ENCODE data around the gene JMJD1C.

The JMJD1C gene

DNA sequence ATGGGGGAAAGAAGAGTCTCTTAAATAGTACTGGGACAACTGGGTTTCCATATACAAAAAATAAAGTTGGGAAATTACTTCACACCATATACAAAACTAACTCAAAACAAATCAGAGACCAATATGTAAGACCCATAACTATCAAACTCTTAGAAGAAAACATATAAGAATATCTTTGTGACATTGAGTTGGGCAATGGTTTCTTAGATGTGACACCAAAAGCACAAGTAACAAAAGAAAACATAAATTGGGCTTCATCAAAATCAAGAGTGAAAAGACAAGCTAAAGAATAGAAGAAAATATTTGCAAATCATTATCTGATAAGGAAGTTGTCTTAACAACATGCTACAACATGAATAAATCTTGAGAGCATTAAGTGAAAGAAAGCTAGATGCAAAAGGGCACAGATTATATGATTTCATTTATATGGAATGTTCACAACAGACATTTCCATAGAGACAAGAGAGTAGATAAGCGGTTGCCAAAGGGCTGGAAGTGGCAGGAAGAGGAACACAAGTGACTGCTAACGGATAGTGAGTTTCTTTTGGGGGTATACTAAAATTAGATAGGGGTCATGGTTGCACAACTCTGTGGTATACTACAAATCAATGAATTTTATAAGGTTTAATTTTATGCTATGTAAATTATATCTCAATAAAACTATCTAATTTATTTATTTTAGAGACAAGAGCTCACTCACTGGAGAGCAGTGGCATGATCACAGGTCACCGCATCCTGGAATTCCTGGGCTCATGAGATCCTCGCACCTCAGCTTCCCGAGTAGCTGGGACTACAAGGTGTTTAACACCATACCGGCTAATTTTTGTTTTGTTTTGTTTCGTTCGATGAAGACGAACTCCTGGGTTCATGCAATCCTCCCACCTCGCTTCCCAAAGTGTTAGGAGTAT lies 35.4 kb downstream of the JMJD1C start:
- peak; percentile 72 for DNase-seq (ENCODE audit: low read depth)
- no peak overlapping the region for H3K4me3 ChIP-seq (ENCODE audit: low read length)
- TF ChIP-seq, protein P1, sequence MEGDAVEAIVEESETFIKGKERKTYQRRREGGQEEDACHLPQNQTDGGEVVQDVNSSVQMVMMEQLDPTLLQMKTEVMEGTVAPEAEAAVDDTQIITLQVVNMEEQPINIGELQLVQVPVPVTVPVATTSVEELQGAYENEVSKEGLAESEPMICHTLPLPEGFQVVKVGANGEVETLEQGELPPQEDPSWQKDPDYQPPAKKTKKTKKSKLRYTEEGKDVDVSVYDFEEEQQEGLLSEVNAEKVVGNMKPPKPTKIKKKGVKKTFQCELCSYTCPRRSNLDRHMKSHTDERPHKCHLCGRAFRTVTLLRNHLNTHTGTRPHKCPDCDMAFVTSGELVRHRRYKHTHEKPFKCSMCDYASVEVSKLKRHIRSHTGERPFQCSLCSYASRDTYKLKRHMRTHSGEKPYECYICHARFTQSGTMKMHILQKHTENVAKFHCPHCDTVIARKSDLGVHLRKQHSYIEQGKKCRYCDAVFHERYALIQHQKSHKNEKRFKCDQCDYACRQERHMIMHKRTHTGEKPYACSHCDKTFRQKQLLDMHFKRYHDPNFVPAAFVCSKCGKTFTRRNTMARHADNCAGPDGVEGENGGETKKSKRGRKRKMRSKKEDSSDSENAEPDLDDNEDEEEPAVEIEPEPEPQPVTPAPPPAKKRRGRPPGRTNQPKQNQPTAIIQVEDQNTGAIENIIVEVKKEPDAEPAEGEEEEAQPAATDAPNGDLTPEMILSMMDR (conservative IDR thresholded peaks at IDR 0.05; ENCODE audit: low read length): no peak

DNA sequence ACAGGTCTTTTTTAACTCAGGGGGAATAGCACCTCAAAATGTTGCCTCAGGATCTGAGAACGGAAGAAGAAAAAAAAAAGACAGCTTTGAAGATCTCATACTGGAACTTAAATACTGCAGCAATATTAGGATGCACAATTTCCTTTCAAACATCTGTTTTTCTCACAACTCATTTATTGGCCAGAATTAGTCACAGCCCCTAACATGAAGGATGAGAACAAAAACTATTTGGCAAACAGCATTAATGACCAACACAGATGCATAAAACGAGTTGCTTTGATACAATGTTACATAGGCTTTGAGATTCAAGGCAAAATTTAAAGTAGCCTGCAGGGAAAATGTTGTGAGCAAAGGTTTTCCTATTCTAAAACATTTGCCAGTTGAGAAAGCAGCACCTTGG lies 36.5 kb downstream of the JMJD1C start:
- peak; percentile 88 for DNase-seq (ENCODE audit: low read depth)
- TF ChIP-seq, protein P1 (conservative IDR thresholded peaks at IDR 0.05; ENCODE audit: low read length): no peak
- no peak overlapping the region for H3K4me3 ChIP-seq (ENCODE audit: low read length)

DNA sequence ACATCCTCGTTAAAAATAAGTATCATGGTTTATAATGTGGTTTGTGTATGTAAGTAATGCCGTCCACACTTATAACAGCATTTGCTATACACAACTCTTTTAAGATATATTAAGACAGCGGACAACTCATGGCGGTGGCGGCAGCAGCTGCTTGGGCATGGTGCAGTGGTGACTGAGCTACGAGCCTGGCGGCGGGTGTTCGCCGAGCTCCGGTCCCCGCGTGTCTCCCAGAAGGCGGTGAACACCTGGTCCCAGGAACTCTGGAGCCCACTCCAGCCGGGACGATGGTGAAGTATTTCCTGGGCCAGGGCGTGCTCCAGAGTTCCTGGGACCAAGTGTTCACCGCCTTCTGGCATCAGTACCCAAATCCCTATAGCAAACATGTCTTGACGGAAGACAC lies 38.8 kb downstream of the JMJD1C start:
- H3K4me3 ChIP-seq (ENCODE audit: low read length): no peak overlapping the region
- TF ChIP-seq, protein P1 (conservative IDR thresholded peaks at IDR 0.05; ENCODE audit: low read length): no peak
- no peak for DNase-seq (ENCODE audit: low read depth)

DNA sequence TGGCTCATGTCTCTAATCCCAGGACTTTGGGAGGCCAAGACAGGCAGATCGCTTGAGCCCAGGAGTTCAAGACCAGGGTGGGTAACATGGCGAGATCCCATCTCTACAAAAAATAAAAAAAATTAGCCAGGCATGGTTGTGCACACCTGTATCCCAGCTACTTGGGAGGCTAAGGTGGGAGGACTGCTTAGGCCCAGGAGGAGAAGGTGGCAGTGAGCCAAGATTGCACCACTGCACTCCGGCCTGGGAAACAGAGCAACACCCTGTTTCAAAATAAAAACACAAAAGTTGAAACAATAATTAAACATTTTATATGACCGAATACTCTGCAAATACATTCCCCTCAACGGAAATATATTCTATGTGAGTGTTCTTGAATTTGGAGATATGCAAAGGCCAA lies 40.3 kb downstream of the JMJD1C start:
- H3K4me3 ChIP-seq (ENCODE audit: low read length): no peak overlapping the region
- DNase-seq (ENCODE audit: low read depth): no peak
- TF ChIP-seq, protein P1 (conservative IDR thresholded peaks at IDR 0.05; ENCODE audit: low read length): no peak

DNA sequence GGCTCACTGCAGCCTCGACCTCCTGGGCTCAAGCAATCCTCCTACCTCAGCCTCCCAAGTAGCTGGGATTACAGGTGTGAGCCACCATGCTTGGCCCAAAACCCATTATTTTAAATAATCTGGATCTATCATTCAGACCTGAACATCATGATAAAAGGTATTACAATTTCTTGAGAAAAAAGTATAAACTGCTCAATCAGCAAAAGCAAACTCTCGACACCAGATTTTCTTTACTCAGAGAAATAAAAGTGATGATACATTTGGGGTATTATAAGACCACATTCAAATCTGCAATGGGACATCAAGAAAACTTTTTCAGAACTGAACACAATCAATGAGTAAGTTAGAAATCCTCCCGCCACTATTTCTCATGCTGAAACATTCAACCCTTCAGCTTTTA lies 41.2 kb downstream of the JMJD1C start:
- no peak overlapping the region for H3K4me3 ChIP-seq (ENCODE audit: low read length)
- no peak for DNase-seq (ENCODE audit: low read depth)
- TF ChIP-seq, protein P1 (conservative IDR thresholded peaks at IDR 0.05; ENCODE audit: low read length): no peak

DNA sequence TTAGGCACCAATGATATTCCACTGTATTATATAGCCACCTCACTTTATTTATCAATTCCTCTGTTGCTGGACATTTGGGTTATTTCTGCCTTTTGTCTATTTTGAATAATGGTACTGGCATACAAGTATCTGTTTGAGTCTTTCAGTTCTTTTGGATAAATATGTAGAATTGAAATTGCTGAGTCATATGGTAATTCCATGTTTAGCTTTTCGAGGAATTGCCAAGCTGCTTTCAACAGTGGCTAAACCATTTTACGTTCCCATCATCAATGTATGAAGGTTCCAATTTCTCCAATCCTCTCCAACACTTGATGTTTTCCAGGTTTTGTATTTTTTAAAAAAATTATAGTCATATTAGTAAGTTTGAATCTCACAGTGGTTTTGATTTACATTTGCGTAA lies 42.3 kb downstream of the JMJD1C start:
- TF ChIP-seq, protein P1 (conservative IDR thresholded peaks at IDR 0.05; ENCODE audit: low read length): no peak
- H3K4me3 ChIP-seq (ENCODE audit: low read length): no peak overlapping the region
- peak; percentile 24 for DNase-seq (ENCODE audit: low read depth)

DNA sequence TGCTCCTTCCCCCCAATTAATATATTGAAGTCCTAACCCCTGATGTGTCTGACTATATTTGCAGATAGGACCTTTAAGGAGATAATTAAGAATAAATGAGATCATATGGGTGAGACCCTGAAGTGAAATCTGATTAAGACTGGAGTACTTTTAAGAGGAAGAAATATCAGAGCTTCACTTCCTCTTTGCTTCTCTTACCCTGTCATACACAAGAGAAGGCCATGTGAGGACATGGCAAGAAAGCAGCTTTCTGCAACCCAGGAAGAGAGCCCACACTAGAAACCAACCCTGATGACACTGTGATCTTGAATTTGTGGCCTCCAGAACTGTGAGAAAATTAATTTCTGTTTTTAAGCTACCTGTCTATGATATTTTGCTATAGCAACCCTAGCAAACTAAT lies 44.2 kb downstream of the JMJD1C start:
- no peak for DNase-seq (ENCODE audit: low read depth)
- TF ChIP-seq, protein P1 (conservative IDR thresholded peaks at IDR 0.05; ENCODE audit: low read length): no peak
- H3K4me3 ChIP-seq (ENCODE audit: low read length): no peak overlapping the region

Data from AG10803 (cell line).